HG03139 (cell line): ENCODE measurements around the gene PDE4B.

ENCODE experiments used
- ATAC-seq: cut with Tn5 transposase; IDR thresholded peaks from one replicate; pipeline ENCODE4 v1.9.1; 2021; ENCODE audit not compliant: unreplicated experiment

The PDE4B gene

GRCh38 chr1:66172272-66172671 is 379.6 kb downstream of the PDE4B start:
- ATAC-seq = no peak

- no peak for ATAC-seq
These were observed 382.4 kb downstream of the PDE4B start for GRCh38 chr1:66175098-66175497.

GRCh38 chr1:66175581-66175980 is 382.9 kb downstream of the PDE4B start:
- no peak for ATAC-seq

- ATAC-seq = no peak
These were observed 383.5 kb downstream of the PDE4B start for GRCh38 chr1:66176012-66176715.

GRCh38 chr1:66176832-66177231 is 384.1 kb downstream of the PDE4B start:
- ATAC-seq = no peak

GRCh38 chr1:66177510-66177909 is 384.8 kb downstream of the PDE4B start:
- ATAC-seq = no peak

GRCh38 chr1:66182026-66182425 is 389.3 kb downstream of the PDE4B start:
- no peak for ATAC-seq

GRCh38 chr1:66182551-66183178 is 390.0 kb downstream of the PDE4B start:
- ATAC-seq = no peak

- ATAC-seq = no peak
These were observed 390.7 kb downstream of the PDE4B start for GRCh38 chr1:66183400-66183799.

- no peak for ATAC-seq
These were observed 404.4 kb downstream of the PDE4B start for GRCh38 chr1:66197120-66197519.

GRCh38 chr1:66197785-66198184 is 405.1 kb downstream of the PDE4B start:
- ATAC-seq = no peak

GRCh38 chr1:66206563-66207144 is 414.0 kb downstream of the PDE4B start:
- ATAC-seq = no peak

GRCh38 chr1:66207484-66207883 is 414.8 kb downstream of the PDE4B start:
- ATAC-seq = no peak

GRCh38 chr1:66208632-66209031 is 415.9 kb downstream of the PDE4B start:
- ATAC-seq = no peak

- ATAC-seq = no peak
These were observed 418.0 kb downstream of the PDE4B start for GRCh38 chr1:66210635-66211244.

- no peak for ATAC-seq
These were observed 418.8 kb downstream of the PDE4B start for GRCh38 chr1:66211521-66211920.

- no peak for ATAC-seq
These were observed 420.8 kb downstream of the PDE4B start for GRCh38 chr1:66213491-66213890.

GRCh38 chr1:66214901-66215300 is 422.2 kb downstream of the PDE4B start:
- ATAC-seq = no peak

- ATAC-seq = no peak
These were observed 424.3 kb downstream of the PDE4B start for GRCh38 chr1:66217021-66217420.

- ATAC-seq = no peak
These were observed 424.9 kb downstream of the PDE4B start for GRCh38 chr1:66217561-66217960.

- ATAC-seq = no peak
These were observed 427.8 kb downstream of the PDE4B start for GRCh38 chr1:66220477-66220876.

- ATAC-seq = no peak
These were observed 431.0 kb downstream of the PDE4B start for GRCh38 chr1:66223681-66224080.
